ENCODE data around the gene GNMT. TPM values are rescaled to one million over a fixed set of nuclear protein-coding genes. Genes with fewer than 3 reads are reported as not detected.

GNMT gene
- total RNA-seq, 2 experiments from 2014 or later, result 1.2 to 2.1 TPM

DNA sequence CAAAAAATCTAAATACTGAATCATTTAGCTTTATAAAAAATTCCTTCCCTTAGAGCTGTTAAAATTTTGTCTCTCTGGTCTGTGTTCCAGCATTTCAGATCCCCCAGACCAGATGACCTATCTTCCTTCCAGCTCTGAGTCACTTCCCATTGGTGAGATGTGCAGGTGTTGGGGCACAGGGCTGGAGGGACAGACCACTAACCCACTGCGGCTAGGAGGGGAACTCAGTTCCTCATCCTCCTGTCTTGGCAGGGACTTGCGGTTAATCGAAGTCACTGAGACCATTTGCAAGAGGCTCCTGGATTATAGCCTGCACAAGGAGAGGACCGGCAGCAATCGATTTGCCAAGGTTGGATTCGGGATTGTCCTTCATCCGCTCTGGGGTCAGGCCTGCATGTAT lies 25.2 kb upstream of the GNMT start:
- no peak overlapping the region for H3K4me3 Mint-ChIP-seq
- peaks cover 89% of the 10 kb centered on the region for H3K36me3 Mint-ChIP-seq (ENCODE audit: low read depth)
- no peaks in the 10 kb centered on the region for H3K9me3 Mint-ChIP-seq
- DNase-seq (no peak), ATAC-seq (ENCODE audit: poor library complexity) (no peak)
- POLR2A ChIA-PET, result interaction anchor here (1.2 kb wide), 1 partner anchor 44 kb away, joined by 4 read pairs; the partner anchor contains the start of gene PEX6
- no peaks in the 10 kb centered on the region for H3K27me3 ChIP-seq (ENCODE audit: control insufficient read depth in 1 of 2, insufficient read depth in 2 of 2, low read length in 2 of 2)
- no peak overlapping the region for H3K27ac ChIP-seq (ENCODE audit: low read depth in 1 of 2, low read length in 2 of 2)
- peaks cover 52% of the 10 kb centered on the region for H3K4me1 ChIP-seq (ENCODE audit: insufficient read depth, low read length)
- peaks cover 41% of the 10 kb centered on the region for H3K4me1 Mint-ChIP-seq (ENCODE audit: low read depth)
- H3K9me3 ChIP-seq (ENCODE audit: control insufficient read depth in 1 of 2, insufficient read depth in 1 of 2, low read length in 2 of 2), result no peaks in the 10 kb centered on the region
- H3K27ac Mint-ChIP-seq, result no peak overlapping the region
- no peak overlapping the region for H3K4me3 ChIP-seq (ENCODE audit: low read length)
- CTCF ChIA-PET, result no interaction called here
- TF ChIP-seq, protein P1, sequence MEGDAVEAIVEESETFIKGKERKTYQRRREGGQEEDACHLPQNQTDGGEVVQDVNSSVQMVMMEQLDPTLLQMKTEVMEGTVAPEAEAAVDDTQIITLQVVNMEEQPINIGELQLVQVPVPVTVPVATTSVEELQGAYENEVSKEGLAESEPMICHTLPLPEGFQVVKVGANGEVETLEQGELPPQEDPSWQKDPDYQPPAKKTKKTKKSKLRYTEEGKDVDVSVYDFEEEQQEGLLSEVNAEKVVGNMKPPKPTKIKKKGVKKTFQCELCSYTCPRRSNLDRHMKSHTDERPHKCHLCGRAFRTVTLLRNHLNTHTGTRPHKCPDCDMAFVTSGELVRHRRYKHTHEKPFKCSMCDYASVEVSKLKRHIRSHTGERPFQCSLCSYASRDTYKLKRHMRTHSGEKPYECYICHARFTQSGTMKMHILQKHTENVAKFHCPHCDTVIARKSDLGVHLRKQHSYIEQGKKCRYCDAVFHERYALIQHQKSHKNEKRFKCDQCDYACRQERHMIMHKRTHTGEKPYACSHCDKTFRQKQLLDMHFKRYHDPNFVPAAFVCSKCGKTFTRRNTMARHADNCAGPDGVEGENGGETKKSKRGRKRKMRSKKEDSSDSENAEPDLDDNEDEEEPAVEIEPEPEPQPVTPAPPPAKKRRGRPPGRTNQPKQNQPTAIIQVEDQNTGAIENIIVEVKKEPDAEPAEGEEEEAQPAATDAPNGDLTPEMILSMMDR (IDR thresholded peaks at IDR 0.05), result no peak
- intact Hi-C loops (cut with DNase I, micrococcal nuclease), result no loop called here
- H3K36me3 ChIP-seq (ENCODE audit: insufficient read depth, low read length), result peaks cover 73% of the 10 kb centered on the region
- H3K27me3 Mint-ChIP-seq, result no peaks in the 10 kb centered on the region

DNA sequence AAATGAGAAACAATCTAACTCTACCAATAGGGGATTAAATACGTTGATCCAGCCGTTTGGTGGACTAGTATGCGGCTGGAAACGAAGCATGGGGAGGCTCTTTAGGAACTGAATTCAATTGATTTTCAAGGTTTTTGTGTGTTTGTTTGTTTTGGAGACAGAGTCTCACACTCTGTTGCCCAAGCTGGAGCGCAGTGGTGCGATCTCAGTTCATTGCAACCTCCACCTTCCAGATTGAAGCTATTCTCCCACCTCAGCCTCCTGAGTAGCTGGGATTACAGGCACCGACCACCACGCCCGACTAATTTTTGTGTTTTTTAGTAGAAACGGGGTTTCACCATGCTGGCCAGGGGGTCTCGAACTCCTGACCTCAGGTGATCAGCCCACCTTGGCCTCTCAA lies 24.2 kb upstream of the GNMT start:
- peaks cover 41% of the 10 kb centered on the region for H3K4me1 ChIP-seq (ENCODE audit: insufficient read depth, low read length)
- ATAC-seq (ENCODE audit: poor library complexity) (no peak), DNase-seq (no peak)
- TF ChIP-seq, protein P1 (IDR thresholded peaks at IDR 0.05), result no peak
- no peaks in the 10 kb centered on the region for H3K27me3 ChIP-seq (ENCODE audit: control insufficient read depth in 1 of 2, insufficient read depth in 2 of 2, low read length in 2 of 2)
- no peak overlapping the region for H3K27ac ChIP-seq (ENCODE audit: low read depth in 1 of 2, low read length in 2 of 2)
- intact Hi-C loops (cut with DNase I, micrococcal nuclease), result no loop called here
- Mint-ChIP-seq H3K27ac (peak overlapping the region; percentile 44), H3K9me3 (no peaks in the 10 kb centered on the region), H3K36me3 (ENCODE audit: low read depth) (peaks cover 93% of the 10 kb centered on the region), H3K27me3 (no peaks in the 10 kb centered on the region), H3K4me3 (no peak overlapping the region), H3K4me1 (ENCODE audit: low read depth) (peaks cover 30% of the 10 kb centered on the region)
- H3K9me3 ChIP-seq (ENCODE audit: control insufficient read depth in 1 of 2, insufficient read depth in 1 of 2, low read length in 2 of 2), result no peaks in the 10 kb centered on the region
- H3K4me3 ChIP-seq (ENCODE audit: low read length), result no peak overlapping the region
- CTCF ChIA-PET, result no interaction called here
- POLR2A ChIA-PET, result no interaction called here
- peaks cover 81% of the 10 kb centered on the region for H3K36me3 ChIP-seq (ENCODE audit: insufficient read depth, low read length)

DNA sequence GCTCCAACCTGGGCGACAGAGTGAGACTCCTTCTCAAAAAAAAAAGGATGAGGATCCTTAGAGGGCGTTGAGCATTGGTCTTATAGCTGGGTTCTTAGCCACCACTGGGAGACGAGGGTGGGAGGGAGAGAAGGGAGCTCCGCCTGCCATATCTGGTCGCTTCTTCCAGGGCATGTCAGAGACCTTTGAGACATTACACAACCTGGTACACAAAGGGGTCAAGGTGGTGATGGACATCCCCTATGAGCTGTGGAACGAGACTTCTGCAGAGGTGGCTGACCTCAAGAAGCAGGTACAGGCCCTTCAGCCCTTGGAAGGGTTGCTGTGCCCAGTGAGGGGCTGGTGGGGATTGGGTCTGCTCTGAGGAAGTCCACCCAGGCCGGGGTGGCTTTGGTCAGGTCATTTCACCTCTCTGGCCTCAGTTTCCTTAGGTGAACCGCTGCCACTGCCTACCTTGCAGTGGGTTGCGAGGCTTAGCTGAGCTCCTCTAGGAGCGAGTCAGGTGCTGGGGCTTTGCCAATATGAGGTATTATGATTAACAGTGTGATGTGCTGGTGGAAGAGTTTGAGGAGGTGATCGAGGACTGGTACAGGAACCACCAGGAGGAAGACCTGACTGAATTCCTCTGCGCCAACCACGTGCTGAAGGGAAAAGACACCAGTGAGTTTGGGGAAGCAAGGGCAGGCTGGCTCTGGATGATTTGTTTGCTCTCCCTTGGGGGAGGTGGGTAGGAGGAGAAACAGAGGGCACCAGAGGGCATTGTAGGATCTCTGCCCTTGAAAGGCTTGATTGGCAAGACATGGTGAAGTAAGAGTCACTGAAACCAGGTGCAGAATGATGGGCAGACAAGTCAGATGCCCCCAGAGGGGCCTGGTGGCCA lies 22.8 kb upstream of the GNMT start:
- ChIA-PET CTCF (interaction anchor here (0.6 kb wide), 1 partner anchor 661 kb away, joined by 3 read pairs; no protein-coding TSS in a partner anchor), POLR2A (interaction anchor here (1.1 to 1.4 kb wide), 3 partner anchors 9 to 46 kb away, joined by 3 to 6 read pairs (median 3); partner anchors contain the start of genes CNPY3 and PPP2R5D)
- H3K27me3 Mint-ChIP-seq, result no peaks in the 10 kb centered on the region
- Histone ChIP-seq H3K36me3 (ENCODE audit: insufficient read depth, low read length) (peaks cover 77% of the 10 kb centered on the region), H3K4me3 (ENCODE audit: low read length) (no peak overlapping the region), H3K9me3 (ENCODE audit: control insufficient read depth in 1 of 2, insufficient read depth in 1 of 2, low read length in 2 of 2) (no peaks in the 10 kb centered on the region), H3K4me1 (ENCODE audit: insufficient read depth, low read length) (peaks cover 27% of the 10 kb centered on the region), H3K27me3 (ENCODE audit: control insufficient read depth in 1 of 2, insufficient read depth in 2 of 2, low read length in 2 of 2) (no peaks in the 10 kb centered on the region), H3K27ac (ENCODE audit: low read depth in 1 of 2, low read length in 2 of 2) (no peak overlapping the region)
- H3K4me3 Mint-ChIP-seq, result no peak overlapping the region
- peaks cover 82% of the 10 kb centered on the region for H3K36me3 Mint-ChIP-seq (ENCODE audit: low read depth)
- ATAC-seq (ENCODE audit: poor library complexity) (no peak), DNase-seq (no peak)
- peak overlapping the region; percentile 38 for H3K27ac Mint-ChIP-seq
- intact Hi-C loops (cut with DNase I, micrococcal nuclease), result no loop called here
- TF ChIP-seq, protein P1 (IDR thresholded peaks at IDR 0.05), result no peak
- peaks cover 18% of the 10 kb centered on the region for H3K4me1 Mint-ChIP-seq (ENCODE audit: low read depth)
- H3K9me3 Mint-ChIP-seq, result no peaks in the 10 kb centered on the region

Data from CD4-positive, alpha-beta T cell (primary cell).